Ovary (tissue), 9 donors: ENCODE results near the gene ANKRD27. TPM values are rescaled to one million over a fixed set of nuclear protein-coding genes. Genes with fewer than 3 reads are reported as not detected.

Experiments used
- DNase-seq, 5 donors: peaks; one replicate each; pipeline ENCODE4 v3.0.0-alpha.2; 2019 to 2020
- H3K27ac ChIP-seq, 2 donors: fragments of 200-600 bp; one replicate each; pipeline versions ENCODE4 v1.5.1 to v1.8.0; 2019 to 2022
- H3K27me3 ChIP-seq: fragments of 200-600 bp; one replicate; pipeline ENCODE4 v1.8.0; 2022
- H3K36me3 ChIP-seq: fragments of 200-600 bp; sonication (generic); one replicate; pipeline ENCODE4 v1.5.1; 2019
- H3K4me1 ChIP-seq: one replicate; pipeline ENCODE4 v1.8.1; 2013; ENCODE audit warnings: mild to moderate bottlenecking, moderate library complexity; ENCODE audit not compliant: insufficient read depth
- H3K4me3 ChIP-seq: fragments of 200-600 bp; sonication (generic); one replicate; pipeline ENCODE4 v1.5.1; 2017
- H3K9me3 ChIP-seq, 2 donors: fragments of 200-600 bp in 1 of 2; sonication (generic) in 1 of 2; one replicate each; pipeline versions ENCODE4 v1.5.1 to v1.8.1; 2013 to 2019; ENCODE audit warnings: mild to moderate bottlenecking in 1 of 2, moderate library complexity in 1 of 2
- EP300 ChIP-seq: sonication (generic); formaldehyde crosslinking; IDR thresholded peaks from one replicate; pipeline ENCODE4 v1.6.1; 2017; ENCODE audit warnings: antibody characterized with exemption
- POLR2A ChIP-seq: fragments of 450-650 bp; IDR thresholded peaks from one replicate; pipeline ENCODE4 v1.6.1; 2017; ENCODE audit warnings: antibody characterized with exemption, mild to moderate bottlenecking, moderate library complexity
- WGBS, 3 donors: extraction: QIAGEN DNeasy Blood & Tissue Kit in 1 of 3; methylation state at CpG; one replicate each; pipeline versions ENCODE4 v1.1.5 to v1.1.7; 2013 to 2017; 5-methylcytosine and 5-hydroxymethylcytosine counted together
- intact Hi-C, 4 donors: fragments of 100-400 bp; cut with DNase I; formaldehyde crosslinking; loops; one replicate each; pipeline versions ENCODE4 v1.11.0 to v1.15.1; 2022 to 2023
- polyA plus RNA-seq, 2 donors: library from polyadenylated mRNA; stranded (reverse); fragments of 200-250 nt in 1 of 2; fragments of 350-450 nt in 1 of 2; fragmentation: Illumina TruSeq in 1 of 2; extraction: RNeasy Lipid Tissue Mini Kit (QIAGEN cat#74804) in 1 of 2; gene quantifications; one replicate each; pipeline ENCODE4 v1.2.3, GENCODE V29; 2013 to 2014
- total RNA-seq, 7 donors: library from RNA; depleted of rRNA in 2 of 7; stranded (reverse); fragments of >200 nt in 2 of 7; fragmentation: NEBNext Ultra II Directional in 3 of 7; extraction: Animal tissue kit (Norgen Biotek cat#: 25700) in 3 of 7; gene quantifications; one replicate each; pipeline versions ENCODE4 v1.1.0 to v1.2.4, GENCODE V29; 2016 to 2023
- TF ChIP-seq, protein P1 (sequence below), 3 donors: fragments of 450-650 bp in 2 of 3; fragments of 200-600 bp in 1 of 3; IDR thresholded peaks; one replicate each; pipeline versions ENCODE4 v1.5.1 to v1.8.0; 2016 to 2022; ENCODE audit warnings: antibody characterized with exemption in 3 of 3, mild to moderate bottlenecking in 1 of 3
- donor health status: DM: no; HTN: no; CAD: no; lungs with moderate emphysema.
- donor health status: DM: no; HTN: no; CAD: no.
- donor health status: Bipolar disorder and iron deficiency.
- donor health status: DM: yes; HTN: yes; CAD: no.
- donor health status: DM: no; HTN: no; CAD: no.
- donor health status: DM: yes; HTN: yes; CAD: no.

Gene ANKRD27
- total and polyA plus RNA-seq, 9 donors: 9.9 to 33.6 (median 21.9) TPM

DNA sequence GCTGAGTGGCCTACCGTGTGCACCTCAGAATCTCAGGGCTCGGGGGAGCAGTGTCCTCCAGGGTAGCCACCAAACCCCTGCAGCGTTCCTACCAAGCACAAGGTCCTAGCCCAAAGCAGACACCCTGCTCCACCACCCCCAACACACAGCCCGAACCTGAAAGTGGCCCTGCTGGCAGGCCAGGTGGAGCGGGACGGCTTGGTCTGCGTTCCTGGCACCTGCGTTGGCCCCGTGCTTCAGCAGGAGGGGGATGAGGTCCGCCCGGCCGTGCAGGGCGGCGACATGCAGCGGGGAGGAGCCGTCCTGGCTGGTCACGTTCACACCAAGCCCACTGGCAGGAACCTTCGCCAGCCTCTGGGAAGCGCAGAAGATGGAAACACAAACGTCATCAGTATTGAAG is 67.5 kb downstream of the ANKRD27 start:
- TF ChIP-seq EP300: no peak
- no peak for TF ChIP-seq POLR2A
- TF ChIP-seq, protein P1, sequence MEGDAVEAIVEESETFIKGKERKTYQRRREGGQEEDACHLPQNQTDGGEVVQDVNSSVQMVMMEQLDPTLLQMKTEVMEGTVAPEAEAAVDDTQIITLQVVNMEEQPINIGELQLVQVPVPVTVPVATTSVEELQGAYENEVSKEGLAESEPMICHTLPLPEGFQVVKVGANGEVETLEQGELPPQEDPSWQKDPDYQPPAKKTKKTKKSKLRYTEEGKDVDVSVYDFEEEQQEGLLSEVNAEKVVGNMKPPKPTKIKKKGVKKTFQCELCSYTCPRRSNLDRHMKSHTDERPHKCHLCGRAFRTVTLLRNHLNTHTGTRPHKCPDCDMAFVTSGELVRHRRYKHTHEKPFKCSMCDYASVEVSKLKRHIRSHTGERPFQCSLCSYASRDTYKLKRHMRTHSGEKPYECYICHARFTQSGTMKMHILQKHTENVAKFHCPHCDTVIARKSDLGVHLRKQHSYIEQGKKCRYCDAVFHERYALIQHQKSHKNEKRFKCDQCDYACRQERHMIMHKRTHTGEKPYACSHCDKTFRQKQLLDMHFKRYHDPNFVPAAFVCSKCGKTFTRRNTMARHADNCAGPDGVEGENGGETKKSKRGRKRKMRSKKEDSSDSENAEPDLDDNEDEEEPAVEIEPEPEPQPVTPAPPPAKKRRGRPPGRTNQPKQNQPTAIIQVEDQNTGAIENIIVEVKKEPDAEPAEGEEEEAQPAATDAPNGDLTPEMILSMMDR (IDR thresholded peaks at IDR 0.05): no peak
- 95 to 97% (median 96%) methylated on average over 19 to 20 of the region's 20 CpGs for WGBS, 3 donors
- intact Hi-C loops: no loop called here

DNA sequence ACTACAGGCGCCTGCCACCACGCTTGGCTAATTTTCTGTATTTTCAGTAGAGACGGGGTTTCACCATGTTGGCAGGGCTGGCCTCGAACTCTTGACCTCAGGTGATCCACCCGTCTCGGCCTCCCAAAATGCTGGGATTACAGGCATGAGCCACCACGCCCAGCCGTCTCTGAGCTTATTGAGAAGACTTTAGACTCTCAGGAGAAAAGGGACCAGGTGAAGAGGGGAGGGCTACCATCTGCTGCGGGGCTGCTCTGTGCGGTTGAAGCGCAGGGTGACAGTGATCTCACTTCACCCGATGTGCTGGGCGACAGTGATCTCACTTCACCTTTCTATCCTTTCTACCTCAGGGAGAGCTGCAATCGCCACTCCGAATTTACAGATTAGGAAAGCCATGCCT is 68.7 kb downstream of the ANKRD27 start:
- WGBS, 3 donors: 86 to 94% (median 87%) methylated on average over 15 of the region's 15 CpGs
- Histone ChIP-seq H3K9me3 (no peaks in the 10 kb centered on the region), H3K36me3 (no peaks in the 10 kb centered on the region)

More for the DNA sequence above, 67.5 kb downstream of the ANKRD27 start:
- Histone ChIP-seq H3K9me3 (no peaks in the 10 kb centered on the region), H3K4me3 (no peak overlapping the region), H3K27ac (no peak overlapping the region), H3K4me1 (no peaks in the 10 kb centered on the region), H3K36me3 (no peaks in the 10 kb centered on the region), H3K27me3 (no peaks in the 10 kb centered on the region)
- DNase-seq: no peak

DNA sequence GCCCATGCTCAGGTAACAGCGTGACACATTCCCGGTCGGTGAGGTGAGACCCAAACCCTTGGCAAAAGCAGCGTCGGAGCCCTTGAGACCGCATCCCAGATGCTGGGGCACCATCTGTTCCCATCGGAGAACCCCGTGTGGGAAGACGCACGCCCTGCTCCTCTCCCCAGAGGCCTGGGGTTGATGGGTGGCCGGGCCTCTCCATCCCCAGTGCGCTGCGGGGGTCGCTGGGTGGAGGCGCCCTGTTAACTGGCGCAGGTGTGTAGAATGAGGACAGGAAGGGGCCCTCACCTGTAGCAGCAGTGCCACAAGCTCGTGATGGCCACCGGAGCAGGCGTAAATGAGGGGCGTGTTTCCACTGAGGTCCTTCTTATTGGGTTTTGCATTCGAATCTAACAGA is 69.4 kb downstream of the ANKRD27 start:
- no peaks in the 10 kb centered on the region for H3K27me3 ChIP-seq
- no peaks in the 10 kb centered on the region for H3K9me3 ChIP-seq
- DNase-seq: no peak
- no peak for TF ChIP-seq POLR2A
- TF ChIP-seq, protein P1 (IDR thresholded peaks at IDR 0.05): no peak
- 92 to 96% (median 96%) methylated on average over 21 of the region's 21 CpGs for WGBS, 3 donors
- intact Hi-C loops: no loop called here
- H3K4me1 ChIP-seq: no peaks in the 10 kb centered on the region
- no peak overlapping the region for H3K27ac ChIP-seq
- no peak overlapping the region for H3K4me3 ChIP-seq
- no peaks in the 10 kb centered on the region for H3K36me3 ChIP-seq

More for the DNA sequence above, 68.7 kb downstream of the ANKRD27 start:
- intact Hi-C loops: no loop called here
- no peak overlapping the region for H3K4me3 ChIP-seq
- DNase-seq: no peak
- TF ChIP-seq, protein P1 (IDR thresholded peaks at IDR 0.05): no peak
- no peak for TF ChIP-seq EP300
- TF ChIP-seq POLR2A: no peak
- H3K27ac ChIP-seq: no peak overlapping the region
- no peaks in the 10 kb centered on the region for H3K27me3 ChIP-seq
- H3K4me1 ChIP-seq: no peaks in the 10 kb centered on the region

DNA sequence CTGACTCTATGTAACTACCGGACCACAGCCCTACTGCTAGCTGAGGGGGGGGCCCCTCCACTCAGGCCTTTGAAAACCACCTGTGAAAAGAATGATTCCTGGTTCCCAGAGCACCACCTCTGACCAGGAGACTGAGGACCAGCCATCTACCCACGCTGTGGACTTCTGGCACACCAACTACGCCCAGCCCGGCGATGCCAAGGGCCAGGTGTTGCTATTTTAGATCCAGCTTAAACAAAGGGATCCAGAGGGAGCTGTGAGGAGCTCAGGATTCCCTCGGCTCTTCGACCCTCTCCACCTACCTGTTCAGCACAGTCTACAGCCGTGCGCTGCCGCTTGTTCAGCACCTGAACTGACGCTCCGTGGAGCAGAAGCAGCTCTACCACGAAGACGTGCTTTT is 71.0 kb downstream of the ANKRD27 start:
- TF ChIP-seq EP300: no peak
- TF ChIP-seq, protein P1 (IDR thresholded peaks at IDR 0.05): no peak
- no peaks in the 10 kb centered on the region for H3K36me3 ChIP-seq
- intact Hi-C loops: no loop called here
- H3K4me3 ChIP-seq: no peak overlapping the region
- no peaks in the 10 kb centered on the region for H3K9me3 ChIP-seq
- DNase-seq: no peak
- 92 to 97% (median 95%) methylated on average over 14 of the region's 14 CpGs for WGBS, 3 donors
- H3K27ac ChIP-seq: no peak overlapping the region
- no peaks in the 10 kb centered on the region for H3K4me1 ChIP-seq
- no peaks in the 10 kb centered on the region for H3K27me3 ChIP-seq

DNA sequence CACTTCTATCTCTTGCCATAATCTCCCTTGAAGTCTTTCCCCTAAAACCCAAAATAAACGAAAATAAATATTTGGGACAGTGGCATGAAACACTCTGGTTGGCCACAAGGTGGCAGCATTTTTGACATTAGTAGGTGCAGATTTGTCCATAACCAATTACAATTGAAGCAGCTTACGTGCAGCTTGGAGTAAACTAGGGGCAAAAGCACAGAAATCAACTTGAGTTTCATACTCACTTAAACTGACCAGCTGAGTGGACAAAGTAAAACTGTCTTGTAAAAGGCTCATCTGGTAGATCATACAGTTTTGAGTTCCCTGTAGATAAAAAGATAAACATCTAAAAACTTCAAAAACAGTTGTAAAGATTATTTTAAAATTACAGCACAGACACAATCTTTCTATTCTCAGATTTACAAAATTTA is 75.2 kb downstream of the ANKRD27 start:
- Histone ChIP-seq H3K36me3 (no peaks in the 10 kb centered on the region), H3K27ac (no peak overlapping the region), H3K4me3 (no peak overlapping the region), H3K9me3 (no peaks in the 10 kb centered on the region), H3K27me3 (no peaks in the 10 kb centered on the region), H3K4me1 (no peaks in the 10 kb centered on the region)
- no peak for DNase-seq
- 9 to 14% (median 10%) methylated on average over 2 of the region's 2 CpGs for WGBS, 3 donors
- intact Hi-C loops: no loop called here
- no peak for TF ChIP-seq POLR2A
- TF ChIP-seq, protein P1 (IDR thresholded peaks at IDR 0.05): peak; percentile 46 to 62 (median 60)
